IMR-90 (cell line): ENCODE measurements around the gene NSUN4. TPM values are rescaled to one million over a fixed set of nuclear protein-coding genes. Genes with fewer than 3 reads are reported as not detected.

Experiments used
- ATAC-seq: fragments of 200-7000 bp; cut with Tn5 transposase; 2 replicates; pipeline ENCODE4 v1.9.1; 2020; ENCODE audit warnings: low read depth, mild to moderate bottlenecking, moderate library complexity
- BruUV-seq: library from RNA; stranded (reverse); fragments of 400-500 nt; replicated peaks from 2 replicates; lab custom pipeline; 2021; lab: Mats Ljungman, UMichigan
- CTCF ChIA-PET: fragments of 300-600 bp; formaldehyde crosslinking; extraction: SDS; loops from one replicate; lab custom pipeline; 2021; ENCODE audit warnings: antibody characterized with exemption; lab: Yijun Ruan, JAX
- POLR2A ChIA-PET: fragments of 300-600 bp; sonication (Branson Sonifier 250); formaldehyde crosslinking; loops from one replicate; lab custom pipeline; 2022; ENCODE audit warnings: antibody characterized with exemption; ENCODE audit not compliant: unreplicated experiment; lab: Charles Lee
- DNase-seq: peaks from one replicate; pipeline ENCODE4 v3.0.0; 2013
- H2AFZ ChIP-seq: replicated peaks from 2 replicates; pipeline ENCODE3; 2013; ENCODE audit warnings: low read length, mild to moderate bottlenecking; ENCODE audit not compliant: poor library complexity
- H2AK5ac ChIP-seq: 2 replicates; pipeline ENCODE4 v1.6.1; 2013; ENCODE audit warnings: low read depth, low read length, inconsistent platforms
- H2AK9ac ChIP-seq: replicated peaks from 2 replicates; pipeline ENCODE3; 2013; ENCODE audit warnings: mild to moderate bottlenecking, low read depth, low read length, moderate library complexity; ENCODE audit not compliant: poor library complexity
- H2BK120ac ChIP-seq: 2 replicates; pipeline ENCODE4 v1.6.1; 2013; ENCODE audit warnings: low read depth, low read length, inconsistent platforms
- H2BK15ac ChIP-seq: 3 replicates; pipeline ENCODE4 v1.6.1; 2013; ENCODE audit warnings: low read depth, low read length, inconsistent platforms
- H2BK20ac ChIP-seq: 2 replicates; pipeline ENCODE4 v1.6.1; 2013; ENCODE audit warnings: low read depth, mild to moderate bottlenecking, inconsistent platforms, low read length, moderate library complexity
- H2BK5ac ChIP-seq: 2 replicates; pipeline ENCODE4 v1.6.1; 2013; ENCODE audit warnings: mild to moderate bottlenecking, low read depth, low read length, inconsistent platforms; ENCODE audit not compliant: poor library complexity, severe bottlenecking
- H3K14ac ChIP-seq: replicated peaks from 2 replicates; pipeline ENCODE4 v1.6.1; 2013; ENCODE audit warnings: low read depth, low read length, inconsistent platforms
- H3K18ac ChIP-seq: 2 replicates; pipeline ENCODE4 v1.6.1; 2013; ENCODE audit warnings: low read depth, low read length, control low read depth
- H3K23ac ChIP-seq: 2 replicates; pipeline ENCODE4 v1.6.1; 2013; ENCODE audit warnings: low read depth, low read length, inconsistent platforms
- H3K27ac ChIP-seq: 2 replicates; pipeline ENCODE4 v1.5.1; 2013; ENCODE audit warnings: mild to moderate bottlenecking, control low read depth, low read length; ENCODE audit not compliant: insufficient read depth
- H3K27me3 ChIP-seq: 2 replicates; pipeline ENCODE4 v1.6.1; 2013; ENCODE audit warnings: low read length; ENCODE audit not compliant: control insufficient read depth, insufficient read depth
- H3K36me3 ChIP-seq: 2 replicates; pipeline ENCODE4 v1.6.1; 2013; ENCODE audit warnings: low read length, mixed read lengths; ENCODE audit not compliant: control insufficient read depth, insufficient read depth
- H3K4ac ChIP-seq: 2 replicates; pipeline ENCODE4 v1.6.1; 2013; ENCODE audit warnings: low read depth, low read length, inconsistent platforms
- H3K4me1 ChIP-seq: 2 replicates; pipeline ENCODE4 v1.6.1; 2013; ENCODE audit warnings: low read length, mixed read lengths; ENCODE audit not compliant: control insufficient read depth, insufficient read depth
- H3K4me2 ChIP-seq: 2 replicates; pipeline ENCODE4 v1.6.1; 2013; ENCODE audit warnings: low read depth, mild to moderate bottlenecking, control low read depth, low read length, moderate library complexity
- H3K4me3 ChIP-seq: 2 replicates; pipeline ENCODE4 v1.5.1; 2013; ENCODE audit warnings: low read depth, mild to moderate bottlenecking, control low read depth, low read length, moderate library complexity; ENCODE audit not compliant: insufficient read depth
- H3K56ac ChIP-seq: 2 replicates; pipeline ENCODE4 v1.6.1; 2013; ENCODE audit warnings: low read length, inconsistent platforms; ENCODE audit not compliant: insufficient read depth; ENCODE audit errors: extremely low read depth
- H3K79me1 ChIP-seq, 2 experiments: 2 replicates each; pipeline ENCODE4 v1.6.1; 2013; ENCODE audit warnings: low read length in 2 of 2, inconsistent platforms in 1 of 2, low read depth in 1 of 2
- H3K9ac ChIP-seq: 2 replicates; pipeline ENCODE4 v1.6.1; 2013; ENCODE audit warnings: low read depth, low read length, control low read depth
- H3K9me1 ChIP-seq: 2 replicates; pipeline ENCODE4 v1.6.1; 2013; ENCODE audit warnings: low read length, inconsistent platforms; ENCODE audit not compliant: insufficient read depth
- H3K9me3 ChIP-seq: 2 replicates; pipeline ENCODE4 v1.6.1; 2013; ENCODE audit warnings: low read length; ENCODE audit not compliant: control insufficient read depth, insufficient read depth
- H4K20me1 ChIP-seq: 2 replicates; pipeline ENCODE4 v1.6.1; 2013; ENCODE audit warnings: low read length, inconsistent platforms; ENCODE audit not compliant: insufficient read depth
- H4K5ac ChIP-seq: 2 replicates; pipeline ENCODE4 v1.6.1; 2013; ENCODE audit warnings: mild to moderate bottlenecking, low read depth, low read length, control low read depth
- H4K8ac ChIP-seq, 2 experiments: 2 replicates each; pipeline ENCODE4 v1.6.1; 2013; ENCODE audit warnings: low read depth in 2 of 2, low read length in 2 of 2, control low read depth in 1 of 2, inconsistent platforms in 1 of 2
- H4K91ac ChIP-seq: 2 replicates; pipeline ENCODE4 v1.6.1; 2013; ENCODE audit warnings: low read depth, low read length, inconsistent platforms; ENCODE audit not compliant: insufficient read depth
- BHLHE40 ChIP-seq: fragments of 150-350 bp; IDR thresholded peaks from 2 replicates; pipeline ENCODE4 v1.6.1; 2016; ENCODE audit warnings: mild to moderate bottlenecking, low read depth, low read length
- CEBPB ChIP-seq: IDR thresholded peaks from 2 replicates; pipeline ENCODE4 v1.6.1; 2012; ENCODE audit warnings: low read depth, low read length, improper control_type of control experiment
- CHD1 ChIP-seq: IDR thresholded peaks from 2 replicates; pipeline ENCODE4 v1.6.1; 2012; ENCODE audit warnings: low read depth, low read length, improper control_type of control experiment
- MAFK ChIP-seq: IDR thresholded peaks from 2 replicates; pipeline ENCODE4 v1.6.1; 2012; ENCODE audit warnings: low read depth, low read length, improper control_type of control experiment
- MXI1 ChIP-seq: IDR thresholded peaks from 2 replicates; pipeline ENCODE4 v1.6.1; 2012; ENCODE audit warnings: low read depth, mild to moderate bottlenecking, low read length, moderate library complexity, borderline replicate concordance
- NFE2L2 ChIP-seq: fragments of 150-350 bp; IDR thresholded peaks from 2 replicates; pipeline ENCODE4 v1.6.1; 2016; ENCODE audit warnings: low read depth, mild to moderate bottlenecking, low read length
- POLR2A ChIP-seq: IDR thresholded peaks from 2 replicates; pipeline ENCODE4 v1.6.1; 2012; ENCODE audit warnings: mild to moderate bottlenecking, low read depth, low read length
- RAD21 ChIP-seq: IDR thresholded peaks from 2 replicates; pipeline ENCODE4 v1.6.1; 2012; ENCODE audit warnings: low read length, improper control_type of control experiment
- SMC3 ChIP-seq: fragments of 150-350 bp; IDR thresholded peaks from 2 replicates; pipeline ENCODE4 v1.6.1; 2016; ENCODE audit warnings: low read depth, mild to moderate bottlenecking, antibody characterized with exemption, low read length, moderate library complexity
- USF2 ChIP-seq: fragments of 150-350 bp; IDR thresholded peaks from 2 replicates; pipeline ENCODE4 v1.6.1; 2017; ENCODE audit warnings: mild to moderate bottlenecking, antibody characterized with exemption, low read length, low read depth
- WGBS, 2 experiments: methylation state at CpG; one replicate each; pipeline versions ENCODE4 v1.1.5 to v1.1.7; 2013; ENCODE audit warnings: missing lambda C conversion rate in 2 of 2; ENCODE audit not compliant: insufficient read length in 1 of 2; ENCODE audit errors: extremely low coverage in 2 of 2; 5-methylcytosine and 5-hydroxymethylcytosine counted together
- dilution Hi-C: fragments of 300-500 bp; cut with HindIII; formaldehyde crosslinking; loops from one replicate; pipeline ENCODE4 v1.14.3; 2018; ENCODE audit warnings: low sequenced_read_pairs; ENCODE audit not compliant: unreplicated experiment
- in situ Hi-C: fragments of 300-500 bp; cut with MboI; formaldehyde crosslinking; loops from 3 replicates; pipeline ENCODE4 v1.14.3; 2019; ENCODE audit warnings: low sequenced_read_pairs, inconsistent platforms, mixed read lengths
- intact Hi-C: fragments of 100-400 bp; cut with micrococcal nuclease; formaldehyde crosslinking; loops from 2 replicates; pipeline ENCODE4 v1.10.0; 2022
- polyA plus RNA-seq, 3 experiments: library from polyadenylated mRNA; depleted of rRNA; stranded (reverse); fragments of >200 nt; gene quantifications; 2 replicates each; pipeline ENCODE4 v1.2.3, GENCODE V29; 2012; ENCODE audit warnings: low replicate concordance in 1 of 3
- total RNA-seq: library from RNA; depleted of rRNA; stranded (reverse); fragments of >200 nt; gene quantifications from 2 replicates; pipeline ENCODE4 v1.2.3, GENCODE V29; 2012

The NSUN4 gene
- total and polyA plus RNA-seq, 2 of the 4 experiments (the other 2 are of a cell fraction) = 10.9 to 13.0 TPM

GRCh38 chr1:46401154-46401913, 60.7 kb downstream of the NSUN4 start:
- WGBS, 2 experiments = 100% methylated on average over 1 of the region's 6 CpGs; no CpG with 5 or more reads in 1 of the 2 experiments
- Histone ChIP-seq H3K9me3 (no peaks in the 10 kb centered on the region), H4K20me1 (no peaks in the 10 kb centered on the region), H3K4me1 (no peaks in the 10 kb centered on the region; the same call in 1 of the 2 replicates), H4K91ac (no peak overlapping the region), H2BK120ac (no peak overlapping the region), H3K23ac (no peak overlapping the region; the same call in 1 of the 2 replicates), H2AFZ (no peak overlapping the region), H2BK15ac (no peak overlapping the region), H3K4ac (no peak overlapping the region), H3K79me1 (no peaks in the 10 kb centered on the region), H3K4me3 (no peak overlapping the region), H3K9ac (no peak overlapping the region), H4K8ac (no peak overlapping the region), H3K56ac (no peak overlapping the region), H2BK20ac (no peak overlapping the region), H2BK5ac (no peak overlapping the region), H3K4me2 (no peak overlapping the region), H3K14ac (no peak overlapping the region), H3K27me3 (peaks cover 31% of the 10 kb centered on the region), H4K5ac (no peak overlapping the region), H3K18ac (no peak overlapping the region), H3K27ac (no peak overlapping the region), H3K36me3 (no peaks in the 10 kb centered on the region), H2AK5ac (no peak overlapping the region), H3K9me1 (no peaks in the 10 kb centered on the region), H2AK9ac (peak overlapping the region; percentile 65)
- ATAC-seq = no peak
- dilution Hi-C loops (no loop called here), in situ Hi-C loops (loop anchor here (25.0 kb wide), 1 partner anchor 311 kb away; the partner anchor contains the start of gene EFCAB14), intact Hi-C loops (loop anchor here (10.0 kb wide), 1 partner anchor 773 kb away; no protein-coding TSS in a partner anchor)
- no TSS peak for BruUV-seq
- ChIA-PET CTCF (interaction anchor here (0.6 to 0.9 kb wide), 2 partner anchors 46 to 119 kb away, joined by 4 to 8 read pairs; no protein-coding TSS in a partner anchor), POLR2A (no interaction called here)
- no peak for TF ChIP-seq BHLHE40
- no peak for TF ChIP-seq SMC3
- TF ChIP-seq POLR2A = no peak
- no peak for TF ChIP-seq RAD21
- TF ChIP-seq CHD1 = no peak
- no peak for TF ChIP-seq USF2
- no peak for TF ChIP-seq CEBPB
- no peak for TF ChIP-seq MAFK
- TF ChIP-seq MXI1 = no peak
- TF ChIP-seq NFE2L2 = no peak
- DNase-seq = peak; percentile 11
